ENCODE measurements around the gene NCAPG2.
"Not testable (repeated sequence)": the region's sequence is repeated elsewhere in the genome, so short reads cannot be mapped to it uniquely, and the experiment has no call there.

Gene NCAPG2

DNA sequence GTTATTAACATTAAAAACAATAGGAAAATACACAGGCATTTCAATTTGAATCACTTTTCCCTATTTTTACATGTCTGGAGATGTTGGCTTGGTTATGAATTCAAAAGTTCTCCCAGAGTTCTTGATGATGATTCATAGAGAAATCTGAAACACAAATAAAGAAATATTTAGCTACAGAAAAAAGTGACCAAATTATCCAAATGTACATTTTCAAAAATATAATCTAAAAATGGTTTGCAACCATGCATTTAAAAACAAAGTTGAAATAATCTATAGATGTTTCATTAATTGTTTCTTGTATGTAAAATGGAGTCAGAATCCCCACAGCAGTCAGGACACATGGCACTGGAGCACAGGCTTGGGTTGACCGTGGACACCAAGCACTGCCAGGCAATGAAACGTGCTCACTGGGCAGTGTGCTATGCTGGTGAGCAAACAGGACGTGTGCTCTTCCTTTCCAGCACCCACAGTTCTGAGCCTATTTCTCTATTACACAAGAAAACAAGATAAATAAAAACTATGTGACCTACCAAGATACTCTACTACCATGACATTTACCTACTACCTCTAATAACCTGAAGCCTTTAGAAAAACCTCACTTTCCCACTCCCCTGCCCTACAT, 72.9 kb downstream of the NCAPG2 start:
- no peak for DNase-seq (ENCODE audit: low read depth in 2 of 2)

- not testable (repeated sequence) for DNase-seq (ENCODE audit: low read depth in 2 of 2)
Measured at GRCh38 chr7:158626289-158626688, 78.3 kb downstream of the NCAPG2 start.

- DNase-seq (ENCODE audit: low read depth in 2 of 2) = no peak
Measured at GRCh38 chr7:158623241-158623640, 81.4 kb downstream of the NCAPG2 start.

GRCh38 chr7:158620839-158621441, 83.7 kb downstream of the NCAPG2 start:
- no peak for DNase-seq (ENCODE audit: low read depth in 2 of 2)

DNA sequence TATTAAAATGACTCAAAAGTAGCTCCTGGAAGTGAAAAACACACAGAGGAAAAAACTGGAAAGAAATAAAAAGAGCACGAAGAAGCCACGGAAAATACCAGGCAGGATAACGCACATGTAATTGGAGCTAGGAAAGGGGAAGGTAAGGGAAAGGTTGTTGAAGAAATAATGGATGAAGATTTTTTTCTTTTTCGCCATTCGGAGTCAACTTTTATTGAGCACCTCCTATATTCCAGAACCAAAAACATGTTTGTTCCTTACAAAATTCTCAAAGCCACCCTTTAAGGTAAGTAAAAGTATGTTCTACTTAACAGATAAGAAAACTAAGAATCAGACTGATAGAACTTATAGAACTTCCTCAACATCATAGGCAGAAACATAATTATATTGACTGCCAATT, 84.2 kb downstream of the NCAPG2 start:
- DNase-seq (ENCODE audit: low read depth in 2 of 2) = no peak

DNA sequence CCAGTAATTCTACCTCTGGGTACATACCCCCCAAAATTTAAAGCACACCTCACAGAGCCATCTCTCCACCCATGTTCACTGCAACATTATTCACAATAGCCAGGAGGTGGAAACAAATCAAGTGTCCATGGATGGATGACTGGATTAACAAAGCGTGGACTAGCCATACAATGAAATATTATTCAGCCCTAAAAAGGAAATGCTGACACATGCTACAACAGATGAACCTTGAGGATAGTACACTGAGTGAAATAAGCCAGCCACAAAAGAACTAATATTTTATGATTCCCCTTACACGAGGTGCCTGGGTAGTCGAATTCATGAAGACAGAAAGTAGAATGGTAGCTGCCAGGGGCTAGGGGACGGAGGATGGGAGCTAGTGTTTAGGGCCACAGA, 85.9 kb downstream of the NCAPG2 start:
- no peak for DNase-seq (ENCODE audit: low read depth in 2 of 2)

GRCh38 chr7:158617737-158618128, 86.9 kb downstream of the NCAPG2 start:
- peak; percentile 9 to 17 for DNase-seq (ENCODE audit: low read depth in 2 of 2)

DNA sequence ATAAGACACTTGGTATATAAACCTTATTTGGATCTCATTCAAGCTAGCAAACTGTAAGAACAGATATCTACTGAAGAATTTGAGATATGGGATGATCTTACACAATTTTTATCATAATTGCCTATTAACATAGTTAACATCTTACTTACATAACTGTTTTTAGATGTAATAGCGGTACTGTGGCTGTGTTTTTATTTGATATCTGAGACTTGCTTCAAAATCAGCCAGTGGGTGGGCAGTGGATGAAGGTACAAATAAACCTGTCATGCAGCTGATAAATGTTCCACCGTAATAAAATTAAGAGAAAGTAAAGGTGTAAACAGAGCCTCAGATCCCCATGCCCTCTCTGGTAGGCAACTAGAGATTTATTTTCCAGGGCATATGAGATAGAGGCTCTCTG, 88.6 kb downstream of the NCAPG2 start:
- DNase-seq (ENCODE audit: low read depth in 2 of 2) = no peak

DNA sequence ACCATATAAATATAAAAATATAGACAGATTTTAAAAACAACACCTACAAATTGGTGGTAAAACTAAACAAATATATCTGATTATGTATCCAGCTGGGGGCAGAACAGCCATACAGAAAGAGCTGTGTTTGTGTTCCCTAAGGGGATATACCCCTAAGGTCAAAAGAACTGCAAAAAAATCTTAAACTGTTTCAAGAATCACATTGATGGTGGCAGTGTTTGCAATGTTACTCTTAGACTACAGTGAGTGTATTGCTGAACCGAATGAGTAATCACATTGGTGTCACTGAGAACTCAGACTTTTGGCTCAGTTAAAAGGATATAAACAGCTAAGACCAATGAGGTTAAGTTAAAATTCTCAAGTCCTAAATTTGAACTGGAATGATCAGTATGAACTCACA, 89.9 kb downstream of the NCAPG2 start:
- peak; percentile 11 to 22 for DNase-seq (ENCODE audit: low read depth in 2 of 2)

- no peak for DNase-seq (ENCODE audit: low read depth in 2 of 2)
Measured at GRCh38 chr7:158613481-158613880, 91.1 kb downstream of the NCAPG2 start.

DNA sequence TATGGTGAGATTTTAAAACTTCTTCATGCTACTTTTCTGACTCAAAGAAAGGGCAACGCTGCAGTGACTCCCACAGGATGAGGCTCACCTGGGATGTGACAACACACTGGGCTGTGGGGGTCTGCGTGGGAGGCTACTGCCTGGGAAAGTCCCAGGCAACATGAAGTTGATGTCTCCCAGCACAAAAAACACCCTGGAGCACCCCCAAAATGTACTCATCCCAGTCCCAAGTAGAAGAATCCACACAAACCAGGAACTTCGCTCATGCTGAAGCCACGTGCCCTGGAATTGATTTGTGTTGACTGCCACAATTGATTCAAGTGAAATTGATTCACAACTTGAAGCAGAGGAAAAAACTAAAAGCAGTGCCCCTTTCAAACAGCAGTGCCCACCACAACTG, 92.1 kb downstream of the NCAPG2 start:
- DNase-seq (ENCODE audit: low read depth in 2 of 2) = no peak

DNA sequence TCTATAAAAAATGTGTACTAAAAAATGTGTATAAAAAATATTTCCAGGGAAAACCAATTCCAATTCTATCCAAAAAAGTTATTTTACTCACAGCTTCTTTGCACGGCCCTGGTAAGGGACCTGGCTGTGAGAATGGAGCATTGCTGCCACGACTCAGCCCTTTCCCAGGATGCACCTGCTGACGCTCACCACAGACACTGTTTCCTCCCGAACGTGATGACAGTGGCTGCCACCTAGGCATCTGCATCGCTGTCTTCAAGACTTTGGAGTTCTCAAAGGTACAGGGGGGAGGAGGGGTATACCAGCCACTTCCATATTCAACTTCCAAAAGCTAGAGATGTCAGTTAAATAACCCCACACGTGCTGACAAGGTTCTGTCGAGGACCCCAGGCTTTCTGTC, 93.1 kb downstream of the NCAPG2 start:
- no peak for DNase-seq (ENCODE audit: low read depth in 2 of 2)

DNA sequence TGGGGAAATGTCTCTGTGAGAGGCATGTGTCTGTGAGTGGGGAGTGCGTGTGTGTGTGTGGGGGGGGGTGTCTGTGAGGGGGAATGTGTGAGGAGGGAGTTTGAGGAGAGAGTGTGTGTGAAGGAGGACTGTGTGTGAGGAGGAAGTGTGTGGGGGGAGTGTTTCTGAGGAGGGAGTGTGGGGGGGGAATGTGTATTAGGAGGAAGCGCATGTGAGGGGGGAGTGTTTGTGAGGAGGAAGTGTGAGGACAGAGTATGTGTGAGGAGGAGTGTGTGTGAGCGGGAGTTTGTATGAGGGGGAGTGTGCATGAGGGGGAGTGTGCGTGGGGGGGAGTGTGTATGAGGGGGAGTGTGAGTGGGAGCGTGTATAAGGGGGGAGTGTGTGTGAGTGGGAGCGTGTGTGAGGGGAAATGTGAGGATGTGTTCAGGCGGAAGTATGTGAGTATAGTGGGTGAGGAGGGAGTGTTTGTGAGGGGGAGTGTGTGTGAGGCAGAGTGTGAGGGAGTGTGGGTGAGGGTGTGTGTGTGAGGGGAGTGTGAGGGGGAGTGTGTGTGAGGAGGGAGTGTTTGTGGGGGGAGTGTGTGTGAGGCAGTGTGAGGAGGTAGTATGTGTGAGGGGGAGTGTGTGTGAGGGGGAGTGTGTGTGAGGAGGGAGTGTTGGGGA, 95.2 kb downstream of the NCAPG2 start:
- DNase-seq (ENCODE audit: low read depth in 2 of 2) = no peak

DNA sequence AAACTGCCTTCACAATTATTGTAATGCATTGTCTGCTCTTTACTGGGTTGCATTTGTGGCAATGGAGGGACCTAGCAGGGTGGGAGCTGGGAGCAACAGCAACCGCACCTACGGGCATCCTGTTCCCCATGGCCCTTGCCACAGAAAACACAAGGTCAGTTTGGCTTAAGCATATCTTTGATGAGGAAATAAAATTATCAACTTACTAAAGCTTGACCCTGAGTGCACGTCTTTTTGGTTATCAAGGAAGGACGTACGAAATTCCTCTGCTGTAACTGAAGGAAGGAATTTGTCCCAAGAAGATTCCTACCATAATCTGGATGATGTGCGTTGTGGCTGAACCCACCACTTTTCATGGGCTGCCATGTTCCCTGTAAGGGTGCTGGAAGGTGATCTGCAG, 97.0 kb downstream of the NCAPG2 start:
- DNase-seq (ENCODE audit: low read depth in 2 of 2) = no peak

DNA sequence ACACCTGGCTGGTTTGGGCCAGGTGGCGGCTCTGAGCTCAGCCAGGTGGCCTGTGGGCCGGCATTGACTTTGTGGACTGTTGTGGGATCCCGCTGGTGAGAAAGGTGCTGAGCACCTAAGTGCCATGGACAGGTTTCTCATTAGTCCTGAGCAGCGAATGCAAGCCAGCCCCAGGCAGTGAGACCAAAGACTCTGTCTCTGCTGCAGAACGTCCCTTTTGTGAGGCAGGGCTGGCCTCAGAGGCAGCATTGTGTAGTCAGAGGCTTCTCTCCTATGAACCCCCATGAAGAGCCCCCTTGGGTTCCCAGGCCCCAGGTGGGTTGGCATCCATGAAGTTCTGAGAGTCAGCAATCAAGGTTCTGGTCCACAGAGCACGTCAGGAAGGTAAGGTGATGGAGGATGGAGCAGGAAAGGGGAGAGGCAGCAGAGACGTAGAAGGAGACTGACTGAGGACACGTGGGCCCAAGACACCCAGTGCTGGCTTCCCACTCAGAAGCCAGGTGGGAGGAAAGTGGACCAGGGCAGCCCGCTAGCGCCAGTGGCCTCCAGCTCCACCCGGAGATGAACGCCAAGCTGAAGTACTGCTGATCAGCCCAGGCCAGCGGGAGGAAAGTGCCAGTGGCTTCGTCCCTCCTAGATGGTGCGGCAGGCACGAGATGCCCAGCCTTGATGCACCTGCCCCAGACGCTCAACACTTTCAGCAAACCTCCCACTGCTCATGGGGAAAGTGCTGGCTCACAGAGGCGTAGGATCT, 97.8 kb downstream of the NCAPG2 start:
- no peak for DNase-seq (ENCODE audit: low read depth in 2 of 2)

- DNase-seq (ENCODE audit: low read depth in 2 of 2) = no peak
Measured at GRCh38 chr7:158606129-158606528, 98.5 kb downstream of the NCAPG2 start.

DNA sequence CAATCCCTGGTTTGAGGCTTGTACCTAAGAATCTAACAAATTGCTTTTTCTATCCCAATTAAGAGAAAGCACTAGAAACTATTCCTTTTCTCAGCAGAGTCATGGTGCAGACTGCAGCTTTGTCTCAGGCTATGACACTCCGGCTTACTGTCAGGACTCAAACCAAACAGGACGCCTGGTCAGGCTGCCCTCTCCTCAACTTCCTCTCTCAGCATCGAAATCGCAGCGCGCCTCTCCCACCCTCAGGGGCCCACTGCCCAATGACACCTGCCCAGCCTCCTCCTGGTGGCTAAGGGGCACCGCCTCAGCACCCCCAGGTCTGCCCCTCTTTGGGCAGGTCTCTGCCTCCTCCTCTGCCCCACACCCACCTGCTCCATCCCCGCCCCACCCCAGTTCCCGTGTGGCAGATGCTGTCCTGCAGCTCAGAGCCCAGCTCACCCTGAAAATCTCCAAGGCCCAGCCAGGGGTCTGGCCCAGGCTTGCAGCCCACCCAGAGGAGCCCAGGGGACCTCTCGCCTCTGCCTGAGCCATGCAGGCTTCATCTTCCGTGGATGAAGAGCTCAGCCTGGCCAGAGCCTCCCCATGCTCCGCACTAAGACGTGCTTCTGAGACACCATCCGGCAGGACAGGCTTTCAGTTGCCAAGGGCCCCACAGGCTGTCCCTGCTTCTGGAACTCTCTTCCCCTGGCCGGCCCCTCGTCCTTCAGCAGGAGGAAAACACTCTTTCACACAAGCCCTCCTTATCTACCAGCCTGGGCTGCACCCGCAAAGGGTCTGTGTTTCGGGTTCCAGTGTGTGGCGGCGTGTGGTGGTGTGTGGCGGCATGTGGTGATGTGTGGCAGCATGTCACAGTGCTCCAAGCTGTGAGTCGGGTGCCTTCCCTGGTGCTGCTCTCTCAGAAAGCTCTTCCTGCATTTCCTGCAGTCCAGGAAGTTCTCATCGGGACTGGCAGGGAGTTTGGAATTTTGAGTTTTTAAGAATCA, 100.5 kb downstream of the NCAPG2 start:
- DNase-seq (ENCODE audit: low read depth in 2 of 2) = no peak

- DNase-seq (ENCODE audit: low read depth in 2 of 2) = no peak
Measured at GRCh38 chr7:158602905-158603772, 101.5 kb downstream of the NCAPG2 start.

DNA sequence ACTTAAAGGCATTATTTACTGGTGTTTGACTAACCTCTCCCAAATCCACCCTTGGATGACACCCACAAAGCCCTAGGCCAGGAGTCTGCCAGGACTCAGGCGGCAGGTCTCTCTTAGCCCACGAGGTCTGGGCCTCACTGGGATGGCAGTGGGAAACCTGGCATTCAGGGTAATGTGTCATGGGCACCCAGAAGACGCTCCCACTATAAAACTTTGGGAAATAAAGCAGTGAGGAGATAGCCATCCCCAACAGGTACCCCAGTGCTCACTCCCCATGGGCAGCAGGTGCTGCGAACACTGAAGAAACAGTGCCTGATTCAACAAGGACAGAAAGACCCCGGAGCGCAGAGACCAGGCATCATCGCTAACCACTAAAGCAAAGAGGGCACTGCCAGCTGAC, 102.6 kb downstream of the NCAPG2 start:
- DNase-seq (ENCODE audit: low read depth in 2 of 2) = no peak

DNA sequence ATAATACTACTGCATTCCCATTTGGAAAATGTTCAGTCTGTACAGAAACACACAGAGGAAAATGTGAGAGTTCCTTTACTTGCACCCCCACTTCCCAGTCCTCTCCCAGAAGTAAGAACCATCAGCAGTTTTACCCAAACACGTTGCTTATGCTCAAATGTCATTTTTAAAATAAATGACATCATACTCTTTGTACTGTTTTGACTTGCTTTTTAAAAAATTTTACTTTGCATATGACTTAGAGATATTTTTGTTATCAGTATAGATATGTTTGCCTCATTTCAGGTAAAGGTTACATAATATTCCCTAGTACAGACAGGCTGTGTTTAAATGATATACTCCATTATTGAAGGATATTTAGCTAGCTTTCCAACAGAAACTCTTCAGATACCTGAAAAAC, 103.5 kb downstream of the NCAPG2 start:
- no peak for DNase-seq (ENCODE audit: low read depth in 2 of 2)

- DNase-seq (ENCODE audit: low read depth in 2 of 2) = no peak
Measured at GRCh38 chr7:158596745-158597144, 107.9 kb downstream of the NCAPG2 start.
